CD14-positive monocyte (primary cell): Measurements from ENCODE around the gene PEX16. TPM values are rescaled to one million over a fixed set of nuclear protein-coding genes. Genes with fewer than 3 reads are reported as not detected.

Experiments
- DNase-seq, 3 donors: peaks; one replicate each; pipeline ENCODE4 v3.0.0-alpha.2; 2011 to 2022
- H2AFZ ChIP-seq: 2 replicates; pipeline ENCODE4 v1.6.0; 2012; ENCODE audit warnings: mild to moderate bottlenecking, low read depth, low read length, inconsistent platforms; ENCODE audit not compliant: insufficient read depth, poor library complexity, severe bottlenecking
- H3K27ac ChIP-seq, 2 donors: 1 replicate in 1 of 2; 2 replicates in 1 of 2; pipeline ENCODE4 v1.5.1; 2012 to 2013; ENCODE audit warnings: low read length in 2 of 2, control low read depth in 1 of 2, inconsistent platforms in 1 of 2, low read depth in 1 of 2, mild to moderate bottlenecking in 1 of 2
- H3K27me3 ChIP-seq, 2 donors: one replicate each; pipeline versions ENCODE4 v1.6.0 to v1.6.1; 2011 to 2013; ENCODE audit warnings: low read length in 2 of 2; ENCODE audit not compliant: control insufficient read depth in 2 of 2, insufficient read depth in 2 of 2
- H3K36me3 ChIP-seq, 2 donors: replicated peaks in 1 of 2; 1 replicate in 1 of 2; 2 replicates in 1 of 2; pipeline versions ENCODE4 v1.5.1 to v1.6.1; 2012 to 2013; ENCODE audit warnings: low read length in 2 of 2, control low read depth in 1 of 2, inconsistent platforms in 1 of 2, mild to moderate bottlenecking in 1 of 2; ENCODE audit not compliant: insufficient read depth in 2 of 2, control insufficient read depth in 1 of 2
- H3K4me1 ChIP-seq, 2 donors: 1 replicate in 1 of 2; 2 replicates in 1 of 2; pipeline versions ENCODE4 v1.5.1 to v1.6.1; 2012 to 2013; ENCODE audit warnings: low read length in 2 of 2, control low read depth in 1 of 2, inconsistent platforms in 1 of 2, mild to moderate bottlenecking in 1 of 2, moderate library complexity in 1 of 2; ENCODE audit not compliant: insufficient read depth in 2 of 2, control insufficient read depth in 1 of 2
- H3K4me2 ChIP-seq: replicated peaks from 2 replicates; pipeline ENCODE3; 2012; ENCODE audit warnings: low read length, moderate library complexity, mild to moderate bottlenecking; ENCODE audit not compliant: poor library complexity, severe bottlenecking; ENCODE audit errors: extremely low read depth
- H3K4me3 ChIP-seq, 3 experiments: fragments of 200-600 bp in 1 of 3; sonication (generic) in 1 of 3; replicated peaks in 1 of 3; 1 replicate in 2 of 3; 2 replicates in 1 of 3; pipeline ENCODE4 v1.5.1; 2011 to 2013; ENCODE audit warnings: low read length in 3 of 3, mild to moderate bottlenecking in 3 of 3, control low read depth in 2 of 3, low read depth in 2 of 3, inconsistent platforms in 1 of 3, moderate library complexity in 1 of 3
- H3K79me2 ChIP-seq: 2 replicates; pipeline ENCODE4 v1.6.0; 2012; ENCODE audit warnings: mild to moderate bottlenecking, control low read depth, inconsistent platforms, low read length, moderate library complexity; ENCODE audit not compliant: insufficient read depth
- H3K9ac ChIP-seq: 2 replicates; pipeline ENCODE4 v1.6.0; 2017; ENCODE audit warnings: low read length, mild to moderate bottlenecking; ENCODE audit not compliant: insufficient read depth, poor library complexity, severe bottlenecking
- H3K9me3 ChIP-seq, 2 donors: replicated peaks in 1 of 2; 1 replicate in 1 of 2; 2 replicates in 1 of 2; pipeline versions ENCODE4 v1.5.1 to v1.6.1; 2012 to 2013; ENCODE audit warnings: low read length in 2 of 2, control low read depth in 1 of 2; ENCODE audit not compliant: control insufficient read depth in 1 of 2, insufficient read depth in 1 of 2
- H4K20me1 ChIP-seq: 2 replicates; pipeline ENCODE4 v1.6.0; 2012; ENCODE audit warnings: mild to moderate bottlenecking, low read length, control low read depth, moderate library complexity; ENCODE audit not compliant: insufficient read depth
- H3K27ac Mint-ChIP-seq, 7 donors: one replicate each; pipeline ENCODE4 v1.8.0; 2020; ENCODE audit warnings: mild to moderate bottlenecking in 7 of 7, mixed read lengths in 7 of 7, moderate library complexity in 6 of 7, inconsistent platforms in 2 of 7
- H3K27me3 Mint-ChIP-seq, 3 donors: one replicate each; pipeline ENCODE4 v1.8.0; 2021 to 2022; ENCODE audit warnings: low read depth in 3 of 3, mild to moderate bottlenecking in 3 of 3, mixed read lengths in 3 of 3, moderate library complexity in 3 of 3, inconsistent platforms in 1 of 3
- H3K36me3 Mint-ChIP-seq, 2 donors: one replicate each; pipeline ENCODE4 v1.8.0; 2020; ENCODE audit warnings: mixed read lengths in 2 of 2, inconsistent platforms in 1 of 2, mild to moderate bottlenecking in 1 of 2
- H3K4me1 Mint-ChIP-seq: one replicate; pipeline ENCODE4 v1.8.0; 2020; ENCODE audit warnings: mild to moderate bottlenecking, mixed read lengths
- H3K4me3 Mint-ChIP-seq, 2 donors: one replicate each; pipeline ENCODE4 v1.8.0; 2020; ENCODE audit warnings: mild to moderate bottlenecking in 2 of 2, mixed read lengths in 2 of 2, moderate library complexity in 1 of 2
- H3K9me3 Mint-ChIP-seq, 7 donors: one replicate each; pipeline ENCODE4 v1.8.0; 2020 to 2022; ENCODE audit warnings: mixed read lengths in 7 of 7, mild to moderate bottlenecking in 6 of 7, moderate library complexity in 6 of 7, inconsistent platforms in 2 of 7
- WGBS: methylation state at CpG from one replicate; pipeline ENCODE4 v1.1.5; 2013; ENCODE audit warnings: missing lambda C conversion rate; ENCODE audit not compliant: insufficient coverage; 5-methylcytosine and 5-hydroxymethylcytosine counted together
- intact Hi-C, 2 donors: fragments of 100-400 bp; cut with micrococcal nuclease; formaldehyde crosslinking; loops; one replicate each; pipeline versions ENCODE4 v1.15.0 to v1.15.1; 2023
- polyA plus RNA-seq, 3 donors: library from polyadenylated mRNA; depleted of rRNA in 1 of 3; unstranded in 2 of 3; stranded (reverse) in 1 of 3; fragments of 300-500 nt in 2 of 3; fragments of >200 nt in 1 of 3; fragmentation: Illumina TruSeq in 2 of 3; gene quantifications; 1 replicate in 2 of 3; 2 replicates in 1 of 3; pipeline ENCODE4 v1.2.3, GENCODE V29; 2012 to 2021
- TF ChIP-seq, protein P1 (sequence below): fragments of 200-600 bp; IDR thresholded peaks from one replicate; pipeline ENCODE4 v1.8.0; 2022; ENCODE audit warnings: antibody characterized with exemption, mild to moderate bottlenecking

PEX16 gene
- polyA plus RNA-seq, 3 donors: 33.8 to 46.1 (median 35.1) TPM

DNA sequence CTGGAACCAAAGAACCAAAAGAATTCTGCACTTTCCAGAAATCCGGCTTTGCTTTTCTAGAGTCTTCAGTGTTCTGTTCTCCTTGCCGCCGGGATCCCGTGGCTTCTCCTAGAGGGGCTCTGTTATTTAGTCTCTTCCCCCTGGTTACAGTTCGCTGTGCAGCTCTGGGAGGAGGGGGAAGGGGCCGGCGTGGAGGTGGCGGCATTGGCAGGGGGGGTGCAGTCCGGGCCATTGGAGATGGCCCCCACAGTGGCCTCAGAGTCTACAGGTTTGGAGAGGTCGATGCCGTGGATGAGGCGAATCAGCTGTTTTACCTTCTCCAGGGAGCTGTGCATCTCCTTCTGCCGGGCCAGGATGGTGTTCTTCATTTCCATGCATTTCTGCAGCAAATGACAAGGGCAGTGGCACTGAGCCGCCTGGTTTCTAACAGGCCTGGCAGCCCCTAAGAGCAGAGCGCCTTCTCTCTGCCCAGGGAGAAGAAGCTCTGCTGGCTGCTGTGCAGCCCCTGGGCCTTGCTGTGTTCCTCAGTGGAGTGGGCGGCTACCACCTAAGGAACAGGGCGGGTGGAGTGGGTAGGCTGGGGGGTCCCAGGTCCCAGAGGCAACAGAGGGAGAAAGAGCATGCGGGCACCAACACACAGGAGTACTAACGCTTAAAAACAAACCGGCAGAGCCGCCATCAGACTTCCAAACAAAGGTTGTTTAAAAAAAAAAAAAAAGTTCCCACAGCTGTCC lies 16.3 kb upstream of the PEX16 start:
- peak overlapping the region; percentile 38 to 72 for H3K27ac ChIP-seq
- H2AFZ ChIP-seq: no peak overlapping the region
- H3K9me3 Mint-ChIP-seq: no peaks in the 10 kb centered on the region
- H3K4me2 ChIP-seq: peak overlapping the region; percentile 66
- H4K20me1 ChIP-seq: peaks cover 65% of the 10 kb centered on the region
- H3K36me3 ChIP-seq: peaks cover 41 to 71% of the 10 kb centered on the region in 2 donors
- H3K4me3 ChIP-seq: peak overlapping the region in 1 of 3 experiments; percentile 48
- H3K27me3 Mint-ChIP-seq: no peaks in the 10 kb centered on the region
- no peaks in the 10 kb centered on the region for H3K27me3 ChIP-seq
- H3K27ac Mint-ChIP-seq: peak overlapping the region; percentile 53 to 89 (median 67)
- WGBS: 86% methylated on average over 19 of the region's 21 CpGs
- peaks cover 55 to 87% of the 10 kb centered on the region in 2 donors for H3K36me3 Mint-ChIP-seq
- peak overlapping the region; percentile 62 to 68 for H3K4me3 Mint-ChIP-seq
- H3K9me3 ChIP-seq: no peaks in the 10 kb centered on the region
- peak overlapping the region; percentile 10 for H3K9ac ChIP-seq
- no peak for DNase-seq
- TF ChIP-seq, protein P1, sequence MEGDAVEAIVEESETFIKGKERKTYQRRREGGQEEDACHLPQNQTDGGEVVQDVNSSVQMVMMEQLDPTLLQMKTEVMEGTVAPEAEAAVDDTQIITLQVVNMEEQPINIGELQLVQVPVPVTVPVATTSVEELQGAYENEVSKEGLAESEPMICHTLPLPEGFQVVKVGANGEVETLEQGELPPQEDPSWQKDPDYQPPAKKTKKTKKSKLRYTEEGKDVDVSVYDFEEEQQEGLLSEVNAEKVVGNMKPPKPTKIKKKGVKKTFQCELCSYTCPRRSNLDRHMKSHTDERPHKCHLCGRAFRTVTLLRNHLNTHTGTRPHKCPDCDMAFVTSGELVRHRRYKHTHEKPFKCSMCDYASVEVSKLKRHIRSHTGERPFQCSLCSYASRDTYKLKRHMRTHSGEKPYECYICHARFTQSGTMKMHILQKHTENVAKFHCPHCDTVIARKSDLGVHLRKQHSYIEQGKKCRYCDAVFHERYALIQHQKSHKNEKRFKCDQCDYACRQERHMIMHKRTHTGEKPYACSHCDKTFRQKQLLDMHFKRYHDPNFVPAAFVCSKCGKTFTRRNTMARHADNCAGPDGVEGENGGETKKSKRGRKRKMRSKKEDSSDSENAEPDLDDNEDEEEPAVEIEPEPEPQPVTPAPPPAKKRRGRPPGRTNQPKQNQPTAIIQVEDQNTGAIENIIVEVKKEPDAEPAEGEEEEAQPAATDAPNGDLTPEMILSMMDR: no peak
- H3K4me1 Mint-ChIP-seq: peaks cover 76% of the 10 kb centered on the region
- intact Hi-C loops: no loop called here
- H3K4me1 ChIP-seq: peaks cover 75 to 80% of the 10 kb centered on the region in 2 donors
- peaks cover 34% of the 10 kb centered on the region for H3K79me2 ChIP-seq

DNA sequence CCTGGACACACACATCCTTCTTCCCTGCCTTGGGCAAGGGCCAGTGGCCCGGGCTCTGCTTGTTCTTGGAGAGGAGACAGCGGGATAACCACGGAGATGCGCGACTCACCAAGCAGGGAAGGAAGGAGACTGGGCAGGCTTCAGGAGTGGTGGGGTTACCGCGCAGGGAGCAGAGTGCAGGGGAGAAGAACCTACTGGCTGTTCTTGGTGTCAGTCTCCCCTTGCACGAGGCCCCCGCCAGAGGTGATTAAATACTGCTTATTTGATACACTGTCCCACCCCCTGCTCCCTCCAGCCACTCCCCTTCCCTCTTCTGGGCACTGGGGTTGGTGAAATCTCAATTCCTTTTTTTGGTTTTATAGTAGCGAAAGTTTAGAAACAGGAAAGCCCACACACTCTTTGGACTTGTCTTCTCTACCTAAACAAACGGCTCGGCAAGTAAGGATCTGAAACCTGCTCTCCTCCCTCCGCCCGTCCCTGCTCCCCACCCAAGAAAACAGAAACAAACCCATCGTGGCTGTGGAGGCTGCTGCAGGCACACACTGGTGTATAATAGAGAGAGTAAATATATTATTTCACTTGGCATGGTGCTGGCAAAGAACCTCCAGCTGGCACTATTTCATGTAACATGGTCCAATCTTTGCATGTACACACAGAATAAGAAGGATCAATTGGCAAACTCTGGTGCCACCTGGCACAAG lies 15.6 kb upstream of the PEX16 start:
- H3K9me3 Mint-ChIP-seq: no peaks in the 10 kb centered on the region
- Histone ChIP-seq H3K27me3 (no peaks in the 10 kb centered on the region), H3K79me2 (peaks cover 38% of the 10 kb centered on the region), H3K36me3 (peaks cover 38 to 63% of the 10 kb centered on the region in 2 donors), H2AFZ (no peak overlapping the region), H3K4me2 (peak overlapping the region; percentile 66), H3K9me3 (no peaks in the 10 kb centered on the region), H3K27ac (peak overlapping the region; percentile 38 to 72), H4K20me1 (peaks cover 67% of the 10 kb centered on the region), H3K9ac (peak overlapping the region; percentile 10), H3K4me3 (peak overlapping the region in 1 of 3 experiments; percentile 48), H3K4me1 (peaks cover 75 to 80% of the 10 kb centered on the region in 2 donors)
- H3K36me3 Mint-ChIP-seq: peaks cover 52 to 80% of the 10 kb centered on the region in 2 donors
- H3K4me1 Mint-ChIP-seq: peaks cover 78% of the 10 kb centered on the region
- WGBS: 22% methylated on average over 4 of the region's 15 CpGs
- peak overlapping the region; percentile 58 to 89 (median 80) for H3K27ac Mint-ChIP-seq
- TF ChIP-seq, protein P1: no peak
- intact Hi-C loops: no loop called here
- DNase-seq: peak; percentile 22 to 33 (median 23)
- H3K27me3 Mint-ChIP-seq: no peaks in the 10 kb centered on the region
- H3K4me3 Mint-ChIP-seq: peak overlapping the region; percentile 62 to 68
